Small intestine (tissue), 7 donors: ENCODE data around the gene PWWP2A. TPM values are rescaled to one million over a fixed set of nuclear protein-coding genes. Genes with fewer than 3 reads are reported as not detected.
"Not testable (repeated sequence)": the region's sequence is repeated elsewhere in the genome, so short reads cannot be mapped to it uniquely, and the experiment has no call there.

Source experiments
- DNase-seq, 2 donors: peaks; one replicate each; pipeline versions ENCODE4 v3.0.0 to v3.0.0-alpha.2; 2013
- FAIRE-seq: peaks from 2 replicates; lab custom pipeline; 2012; peaks lifted over from hg19 to GRCh38; lab: Jason Lieb, UNC
- H3K27ac ChIP-seq, 3 donors: one replicate each; pipeline ENCODE4 v1.5.1; 2013; ENCODE audit warnings: low read length in 2 of 3, mild to moderate bottlenecking in 2 of 3, control low read depth in 1 of 3, inconsistent platforms in 1 of 3, low read depth in 1 of 3, moderate library complexity in 1 of 3
- H3K27me3 ChIP-seq, 3 donors: one replicate each; pipeline ENCODE4 v1.6.1; 2013; ENCODE audit warnings: low read length in 3 of 3, inconsistent platforms in 1 of 3; ENCODE audit not compliant: control insufficient read depth in 3 of 3, insufficient read depth in 3 of 3
- H3K36me3 ChIP-seq, 3 donors: one replicate each; pipeline ENCODE4 v1.6.1; 2013; ENCODE audit warnings: low read length in 3 of 3, inconsistent platforms in 1 of 3, low read depth in 1 of 3, mild to moderate bottlenecking in 1 of 3, moderate library complexity in 1 of 3; ENCODE audit not compliant: control insufficient read depth in 3 of 3, insufficient read depth in 2 of 3
- H3K4me1 ChIP-seq, 3 donors: one replicate each; pipeline ENCODE4 v1.6.1; 2013; ENCODE audit warnings: low read length in 2 of 3, inconsistent platforms in 1 of 3, low read depth in 1 of 3, mild to moderate bottlenecking in 1 of 3, moderate library complexity in 1 of 3; ENCODE audit not compliant: control insufficient read depth in 3 of 3, insufficient read depth in 2 of 3
- H3K4me3 ChIP-seq, 3 donors: one replicate each; pipeline ENCODE4 v1.5.1; 2013; ENCODE audit warnings: low read length in 3 of 3, control low read depth in 1 of 3, inconsistent platforms in 1 of 3, low read depth in 1 of 3, mild to moderate bottlenecking in 1 of 3, moderate library complexity in 1 of 3
- H3K9me3 ChIP-seq, 2 donors: one replicate each; pipeline ENCODE4 v1.6.1; 2013; ENCODE audit warnings: low read depth in 1 of 2, low read length in 1 of 2; ENCODE audit not compliant: control insufficient read depth in 2 of 2, insufficient read depth in 1 of 2
- WGBS, 3 donors: extraction: QIAGEN DNeasy Blood & Tissue Kit; methylation state at CpG; one replicate each; pipeline ENCODE4 v1.1.7; 2013; 5-methylcytosine and 5-hydroxymethylcytosine counted together
- polyA plus RNA-seq, 4 donors: library from polyadenylated mRNA; stranded (reverse) in 3 of 4; unstranded in 1 of 4; fragments of 200-250 nt in 3 of 4; fragments of 120-200 nt in 1 of 4; gene quantifications; one replicate each; pipeline versions ENCODE4 v1.2.1 to v1.2.3, GENCODE V29; 2013
- donor health status: healthy with polysubstance abuse.
- donor health status: control.
- donor health status: control.
- donor health status: Bipolar disorder and iron deficiency.
- donor health status: healthy.

Gene PWWP2A
- polyA plus RNA-seq, 4 donors = 6.8 to 30.2 (median 9.0) TPM

DNA sequence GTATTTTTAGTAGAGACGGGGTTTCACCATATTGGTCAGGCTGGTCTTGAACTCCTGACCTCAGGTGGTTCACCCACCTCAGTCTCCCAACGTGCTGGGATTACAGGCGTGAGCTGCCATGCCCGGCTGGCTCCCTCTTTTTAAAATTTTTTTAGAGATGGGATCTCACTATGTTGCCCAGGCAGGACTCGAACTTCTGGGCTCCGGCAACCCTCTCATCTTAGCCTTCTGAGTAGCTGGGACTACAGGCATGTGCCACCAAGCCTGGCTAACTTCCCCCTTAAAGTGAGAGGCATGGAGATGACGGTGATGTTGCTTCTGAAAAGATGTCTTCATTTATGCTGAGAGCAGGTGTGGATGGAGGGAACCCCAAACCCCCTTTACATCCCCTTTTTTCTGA lies 43.7 kb upstream of the PWWP2A start:
- Histone ChIP-seq H3K27ac (no peak overlapping the region), H3K4me3 (no peak overlapping the region), H3K36me3 (no peaks in the 10 kb centered on the region), H3K9me3 (no peaks in the 10 kb centered on the region), H3K4me1 (peaks cover 0 to 15% (median 0%) of the 10 kb centered on the region in 3 donors), H3K27me3 (no peaks in the 10 kb centered on the region)
- 89 to 95% (median 91%) methylated on average over 7 of the region's 7 CpGs for WGBS, 3 donors
- FAIRE-seq (no peak), DNase-seq (no peak)

DNA sequence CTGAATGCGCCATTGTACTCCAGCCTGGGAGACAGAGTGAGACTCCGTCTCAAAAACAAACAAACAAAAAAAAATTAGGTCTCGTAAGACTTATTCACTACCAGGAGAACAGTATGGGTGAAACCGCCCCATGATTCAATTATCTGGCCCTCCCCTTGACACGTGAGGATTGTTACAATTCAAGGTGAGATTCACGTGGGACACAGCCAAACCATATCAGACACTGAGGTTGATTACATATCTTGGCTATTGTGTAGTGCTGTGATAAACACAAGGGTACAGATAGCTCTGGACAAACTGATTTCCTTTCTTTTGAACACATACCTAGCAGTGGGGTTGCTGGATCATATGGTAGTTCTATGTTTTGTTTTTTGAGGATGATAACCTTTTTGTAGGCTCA lies 42.4 kb upstream of the PWWP2A start:
- no peaks in the 10 kb centered on the region for H3K36me3 ChIP-seq
- H3K9me3 ChIP-seq = no peaks in the 10 kb centered on the region
- FAIRE-seq (no peak), DNase-seq (peak in 1 of 2 donors; percentile 25)
- H3K27ac ChIP-seq = no peak overlapping the region
- H3K4me3 ChIP-seq = no peak overlapping the region
- 27 to 75% (median 55%) methylated on average over 6 of the region's 6 CpGs for WGBS, 3 donors
- H3K27me3 ChIP-seq = no peaks in the 10 kb centered on the region
- peaks cover 0 to 15% (median 0%) of the 10 kb centered on the region in 3 donors for H3K4me1 ChIP-seq

DNA sequence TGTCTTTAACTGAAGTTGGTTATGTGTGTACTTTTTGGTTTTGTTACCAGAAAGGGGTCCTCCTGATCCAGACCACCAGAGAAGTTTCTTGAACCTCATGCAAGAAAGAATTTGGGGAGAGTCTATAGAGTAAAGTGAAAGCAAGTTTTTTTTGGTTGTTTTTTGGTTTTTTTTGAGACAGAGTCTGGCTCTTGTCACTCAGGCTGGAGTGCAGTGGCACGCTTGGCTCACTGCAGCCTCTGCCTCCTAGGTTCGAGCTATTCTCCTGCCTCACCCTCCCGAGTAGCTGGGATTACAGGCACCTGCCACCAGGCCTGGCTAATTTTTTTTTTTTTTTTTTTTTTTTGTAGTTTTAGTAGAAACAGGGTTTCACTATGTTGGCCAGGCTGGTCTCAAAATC lies 41.6 kb upstream of the PWWP2A start:
- not testable (repeated sequence) for H3K9me3 ChIP-seq, H3K27ac ChIP-seq, DNase-seq, H3K36me3 ChIP-seq, H3K27me3 ChIP-seq, FAIRE-seq, H3K4me3 ChIP-seq
- WGBS, 3 donors = 70 to 74% (median 72%) methylated on average over 3 of the region's 3 CpGs
- H3K4me1 ChIP-seq = peaks cover 0 to 15% (median 0%) of the 10 kb centered on the region in 3 donors

DNA sequence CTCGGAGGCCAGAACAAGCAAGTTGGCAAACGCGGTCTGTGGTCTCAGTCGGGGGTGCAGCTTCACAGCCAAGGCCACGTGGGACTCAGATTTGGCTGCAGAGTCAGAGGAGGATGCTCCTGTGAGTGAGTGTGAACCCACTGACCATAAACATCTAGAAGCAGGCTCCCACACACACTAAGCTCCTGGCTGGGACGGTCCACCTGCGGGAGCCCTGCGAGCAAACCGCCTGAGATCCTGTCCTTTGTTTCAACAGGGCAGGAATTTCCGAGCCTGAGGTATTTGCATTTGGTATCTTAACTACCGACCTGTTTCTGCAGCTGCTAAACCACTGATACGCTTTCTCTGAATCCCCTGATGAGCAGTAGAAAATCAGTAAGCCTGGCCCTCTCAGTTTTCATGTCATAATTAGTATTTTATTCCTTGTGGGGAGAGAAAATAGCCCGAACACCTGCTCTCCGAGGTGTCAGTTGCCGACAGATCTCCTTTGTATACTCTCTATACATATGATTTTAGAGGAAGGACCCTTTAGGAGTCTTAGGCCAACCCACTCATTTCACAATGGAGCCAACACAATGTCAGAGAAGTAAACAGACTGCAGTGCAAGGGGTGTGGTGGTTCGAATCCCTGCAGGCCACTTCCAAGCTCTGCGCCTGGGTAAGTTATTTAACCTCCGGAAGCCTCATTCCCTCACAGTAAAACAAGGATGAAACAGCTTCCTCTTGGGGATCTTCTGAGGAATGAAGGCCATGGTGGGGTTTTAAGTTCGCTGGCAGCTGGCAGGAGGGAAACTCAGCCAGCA lies 40.9 kb upstream of the PWWP2A start:
- 67 to 76% (median 71%) methylated on average over 19 of the region's 19 CpGs for WGBS, 3 donors
- Histone ChIP-seq H3K9me3 (no peaks in the 10 kb centered on the region), H3K4me1 (peaks cover 0 to 15% (median 0%) of the 10 kb centered on the region in 3 donors), H3K27ac (no peak overlapping the region), H3K4me3 (no peak overlapping the region), H3K36me3 (no peaks in the 10 kb centered on the region), H3K27me3 (no peaks in the 10 kb centered on the region)
- FAIRE-seq (no peak), DNase-seq (peak in 1 of 2 donors; percentile 23)

DNA sequence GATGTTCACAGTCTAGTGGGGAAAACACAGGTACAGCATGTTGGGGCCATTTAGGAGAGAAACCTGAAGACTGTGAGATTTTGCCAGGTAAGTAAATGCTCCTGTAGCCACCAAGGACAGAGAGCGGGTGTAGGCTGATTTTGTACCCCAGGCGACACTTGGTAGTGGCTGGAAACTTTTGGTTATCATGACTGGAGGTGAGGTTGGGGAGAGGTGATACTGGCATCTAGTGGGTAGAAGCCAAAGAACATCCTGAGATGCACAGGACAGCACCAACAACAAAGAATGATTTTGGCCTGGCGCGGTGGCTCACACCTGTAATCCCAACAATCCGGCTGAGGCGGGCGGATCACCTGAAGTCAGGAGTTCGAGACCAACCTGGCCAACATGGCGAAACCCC lies 38.8 kb upstream of the PWWP2A start:
- DNase-seq (no peak), FAIRE-seq (no peak)
- Histone ChIP-seq H3K27ac (no peak overlapping the region), H3K27me3 (no peaks in the 10 kb centered on the region), H3K36me3 (no peaks in the 10 kb centered on the region), H3K4me1 (peaks cover 0 to 8% (median 0%) of the 10 kb centered on the region in 3 donors), H3K9me3 (no peaks in the 10 kb centered on the region), H3K4me3 (no peak overlapping the region)
- 90 to 94% (median 93%) methylated on average over 7 to 9 of the region's 9 CpGs for WGBS, 3 donors

DNA sequence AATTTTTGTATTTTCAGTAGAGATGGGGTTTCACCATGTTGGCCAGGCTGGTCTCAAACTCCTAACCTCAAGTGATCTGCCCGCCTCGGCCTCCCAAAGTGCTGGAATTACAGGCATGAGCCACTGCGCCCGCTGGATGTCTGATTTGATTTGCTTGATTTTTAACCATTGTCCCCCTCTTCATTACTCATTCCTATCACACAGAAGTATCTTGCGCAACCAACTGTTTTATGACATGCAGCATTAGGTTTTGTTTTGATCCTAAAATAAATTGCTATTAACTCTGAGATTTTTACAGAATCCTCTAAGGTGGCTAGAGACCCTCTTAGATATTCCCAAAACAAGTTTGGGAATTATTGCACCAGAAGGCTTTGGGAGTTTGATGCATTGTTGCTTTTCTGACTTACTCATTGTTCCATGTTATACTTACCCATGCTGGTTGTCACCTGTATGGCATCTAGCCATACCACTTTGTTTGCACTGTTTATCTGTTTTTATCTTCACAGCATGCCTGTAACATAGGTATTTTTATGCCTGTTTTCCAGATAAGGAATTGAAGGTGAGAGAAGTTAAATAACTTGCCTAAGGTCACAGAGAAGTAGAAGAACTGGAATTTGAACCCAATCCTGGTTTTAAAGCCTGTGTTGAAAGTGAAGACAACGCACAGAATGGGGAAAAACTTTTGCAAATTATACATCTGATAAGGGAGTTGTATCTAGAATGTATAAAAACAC lies 35.9 kb upstream of the PWWP2A start:
- Histone ChIP-seq H3K27me3 (no peaks in the 10 kb centered on the region), H3K4me3 (no peak overlapping the region), H3K9me3 (no peaks in the 10 kb centered on the region), H3K27ac (no peak overlapping the region), H3K36me3 (no peaks in the 10 kb centered on the region), H3K4me1 (peaks cover 0 to 3% (median 0%) of the 10 kb centered on the region in 3 donors)
- 21 to 68% (median 28%) methylated on average over 6 of the region's 6 CpGs for WGBS, 3 donors
- DNase-seq = peak; percentile 78 to 89
- peak; percentile 39 for FAIRE-seq

DNA sequence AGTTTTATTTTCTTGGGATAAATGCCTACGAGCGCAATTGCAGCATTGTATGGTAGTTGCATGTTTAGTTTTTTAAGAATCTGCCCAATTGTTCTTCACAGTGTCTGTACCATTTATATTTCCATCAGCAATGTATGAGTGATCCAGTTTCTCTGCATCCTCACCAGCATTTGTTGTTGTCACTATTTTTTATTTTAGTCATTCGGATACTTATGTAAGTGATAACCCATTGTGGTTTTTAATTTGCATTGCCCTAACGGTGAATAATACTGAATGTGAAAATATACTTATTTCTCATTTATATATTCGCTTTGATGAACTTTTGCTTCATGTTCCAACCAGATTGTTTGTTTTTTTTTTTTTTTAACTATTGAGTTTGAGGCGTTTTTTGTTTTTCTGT lies 33.7 kb upstream of the PWWP2A start:
- no peak overlapping the region for H3K4me3 ChIP-seq
- 69 to 89% (median 85%) methylated on average over 6 of the region's 6 CpGs for WGBS, 3 donors
- DNase-seq (no peak), FAIRE-seq (no peak)
- H3K27ac ChIP-seq = no peak overlapping the region
- H3K4me1 ChIP-seq = no peaks in the 10 kb centered on the region
- no peaks in the 10 kb centered on the region for H3K36me3 ChIP-seq
- H3K27me3 ChIP-seq = no peaks in the 10 kb centered on the region
- no peaks in the 10 kb centered on the region for H3K9me3 ChIP-seq

DNA sequence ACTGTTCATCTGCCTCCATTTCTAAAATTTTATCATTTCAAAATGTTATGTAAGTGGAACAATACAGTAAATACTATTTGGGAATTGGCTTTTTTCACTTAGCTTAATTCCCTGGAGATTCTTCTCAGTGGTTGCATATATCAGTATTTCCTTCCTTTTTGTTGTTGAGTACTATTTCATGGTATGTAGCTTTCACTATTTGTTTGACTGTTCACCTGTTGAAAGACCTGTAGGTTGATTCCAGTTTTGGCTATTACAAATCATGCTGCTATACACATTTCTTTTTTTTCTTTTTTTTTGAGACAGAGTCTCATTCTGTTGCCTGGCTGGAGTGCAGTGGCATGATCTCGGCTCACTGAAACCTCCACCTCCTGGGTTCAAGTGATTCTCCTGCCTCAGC lies 33.0 kb upstream of the PWWP2A start:
- Histone ChIP-seq H3K27me3 (no peaks in the 10 kb centered on the region), H3K36me3 (no peaks in the 10 kb centered on the region), H3K27ac (no peak overlapping the region), H3K4me1 (no peaks in the 10 kb centered on the region), H3K9me3 (no peaks in the 10 kb centered on the region), H3K4me3 (no peak overlapping the region)
- FAIRE-seq = no peak
- no peak for DNase-seq
- 82 to 93% (median 84%) methylated on average over 1 of the region's 1 CpG for WGBS, 3 donors
